ENCODE measurements around the gene PPP4R3B.
"Not testable (repeated sequence)": the region's sequence is repeated elsewhere in the genome, so short reads cannot be mapped to it uniquely, and the experiment has no call there.

PPP4R3B gene

GRCh38 chr2:55617175-55618024, at the start of gene PPP4R3B:
TSS of gene PPP4R3B (minus strand) at chr2:55617622. CDS start at chr2:55617285, 337 bp downstream.
- peak; percentile 99 for DNase-seq

GRCh38 chr2:55653255-55653654, 35.8 kb upstream of the PPP4R3B start:
- no peak for DNase-seq

- DNase-seq = no peak
These were observed 31.8 kb upstream of the PPP4R3B start for GRCh38 chr2:55649211-55649610.

DNA sequence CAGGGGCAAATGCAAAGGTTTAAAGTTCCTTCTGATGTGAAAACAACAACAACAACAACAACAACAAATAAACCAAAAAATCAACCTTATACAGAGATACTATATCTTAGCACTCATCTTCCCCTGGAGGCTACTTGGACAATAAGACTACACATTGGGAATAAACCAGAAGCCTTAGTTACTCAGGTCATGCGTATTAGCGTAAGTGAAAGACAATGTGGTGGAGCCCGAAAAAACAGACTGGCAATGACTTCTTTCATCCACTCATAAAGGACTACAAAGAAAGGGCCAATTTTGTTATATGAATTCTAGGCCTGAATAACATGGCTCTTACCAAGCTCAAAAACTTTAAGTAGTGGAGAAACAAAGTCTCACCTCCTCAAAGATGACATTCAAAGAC, 19.4 kb upstream of the PPP4R3B start:
- DNase-seq = no peak

GRCh38 chr2:55628931-55629330, 11.5 kb upstream of the PPP4R3B start:
- no peak for DNase-seq

DNA sequence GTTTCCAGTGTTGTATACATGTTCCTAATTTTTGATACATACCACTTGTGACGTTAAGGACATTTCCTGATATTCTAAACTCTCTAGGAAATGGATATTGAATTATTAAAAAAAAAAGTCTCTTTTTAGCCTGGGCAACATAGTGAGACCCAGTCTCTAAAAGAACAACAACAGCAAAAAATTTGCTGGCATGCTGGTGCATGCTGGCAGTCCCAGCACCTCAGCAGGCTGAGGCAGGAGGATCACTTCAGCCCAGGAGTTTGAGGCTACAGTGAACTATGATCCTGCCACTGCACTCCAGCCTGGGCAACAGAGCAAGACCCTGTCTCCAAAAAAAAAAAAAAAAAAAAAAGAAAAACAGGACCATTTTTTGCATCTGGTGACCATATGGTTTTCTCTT, 10.5 kb upstream of the PPP4R3B start:
- no peak for DNase-seq

DNA sequence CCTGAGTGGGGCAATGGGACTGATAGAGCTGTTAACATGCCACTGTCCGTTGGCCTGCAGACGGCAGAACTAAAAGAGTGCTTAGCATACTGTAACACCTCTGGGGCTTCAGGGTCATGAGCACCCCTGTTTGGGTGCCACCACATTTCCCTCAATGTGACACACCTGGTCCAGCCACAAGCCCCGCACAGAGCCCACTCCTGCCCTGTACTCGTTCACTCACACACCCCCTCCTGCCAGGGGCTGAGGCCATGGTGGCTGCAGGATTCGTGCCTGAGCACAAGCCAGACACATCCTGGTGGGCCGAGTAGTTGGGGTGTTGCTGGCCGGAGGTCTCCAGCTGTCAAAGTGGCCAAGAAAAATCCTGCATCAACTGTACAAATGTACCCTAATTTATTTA, 4.4 kb upstream of the PPP4R3B start:
- DNase-seq = no peak

DNA sequence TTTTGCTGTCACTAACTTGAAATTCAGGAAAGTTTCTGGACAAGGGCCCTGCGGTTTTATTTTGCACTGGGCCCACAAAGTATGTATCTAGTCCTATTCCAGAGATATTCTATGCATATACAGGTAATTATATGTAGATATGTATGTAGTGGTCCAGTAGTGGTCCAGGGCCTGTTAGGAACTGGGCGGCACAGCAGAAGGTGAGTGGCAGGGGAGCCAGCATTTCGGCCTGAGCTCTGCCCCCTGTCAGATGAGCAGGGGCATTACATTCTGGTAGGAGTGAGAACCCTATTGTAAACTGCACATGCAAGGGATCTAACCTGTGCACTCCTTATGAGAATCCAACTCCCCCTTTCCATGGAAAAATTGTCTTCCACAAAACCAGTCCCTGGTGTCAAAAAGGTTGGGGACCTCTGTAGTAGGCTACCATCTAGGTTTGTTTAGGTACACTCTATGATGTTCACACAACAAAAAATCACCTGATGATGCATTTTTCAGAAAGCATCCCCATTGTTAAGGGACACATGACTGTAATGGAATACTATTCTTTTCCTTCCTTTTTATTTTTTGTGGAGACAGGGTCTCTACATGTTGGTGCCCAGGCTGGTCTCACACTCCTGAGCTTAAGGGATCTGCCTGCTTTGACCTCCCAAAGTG, 2.8 kb upstream of the PPP4R3B start:
- DNase-seq = no peak

GRCh38 chr2:55618275-55619055, 1.0 kb upstream of the PPP4R3B start:
- DNase-seq = peak; percentile 45 to 57

DNA sequence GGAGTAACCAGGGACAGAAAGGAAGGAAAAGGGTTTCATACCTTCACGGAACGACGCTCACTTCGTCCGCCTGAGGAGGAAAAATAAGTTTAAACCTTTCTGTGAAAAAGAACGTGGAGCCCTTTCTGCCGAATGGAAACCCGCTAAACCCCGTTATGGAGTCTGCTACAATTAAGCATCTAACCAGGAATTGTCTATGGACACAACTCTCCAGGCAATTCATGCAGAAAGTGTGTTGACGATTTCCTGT, 528 bp upstream of the PPP4R3B start:
- DNase-seq = peak in 1 of 2 donors; percentile 74

DNA sequence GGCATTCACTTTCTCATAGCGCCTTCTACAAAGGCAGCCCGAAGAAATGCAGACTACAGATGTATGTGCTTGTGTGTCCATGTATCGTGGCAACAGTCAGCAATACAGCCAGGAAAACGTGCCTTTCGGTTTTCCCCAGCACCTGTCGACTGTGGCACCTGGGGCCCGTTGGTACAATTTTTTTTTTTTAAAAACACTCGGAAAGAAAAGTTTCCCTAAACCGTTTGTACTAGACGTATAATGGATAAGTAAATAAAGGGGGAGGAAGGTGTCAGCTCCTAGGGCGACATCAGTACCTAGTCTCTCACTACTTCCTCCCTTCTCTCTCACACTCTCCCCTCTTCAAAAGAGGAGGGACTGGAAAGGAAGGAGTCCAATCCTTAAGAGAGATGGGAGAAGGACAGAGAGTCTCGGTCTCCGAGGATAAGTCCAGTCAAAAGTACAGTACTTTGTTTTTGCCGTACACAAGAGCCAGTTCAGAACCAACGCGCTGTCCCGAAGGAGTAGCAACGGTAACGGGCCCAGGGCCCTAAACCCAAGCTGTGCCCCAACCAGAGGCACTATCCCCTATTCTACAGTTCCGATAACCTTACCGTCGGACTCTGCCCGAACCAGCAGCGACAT, 759 bp downstream of the PPP4R3B start:
- DNase-seq = peak in 1 of 2 donors; percentile 49

GRCh38 chr2:55611997-55612396, 5.4 kb downstream of the PPP4R3B start:
- DNase-seq = no peak

GRCh38 chr2:55610954-55611743, 6.3 kb downstream of the PPP4R3B start:
- DNase-seq = no peak

GRCh38 chr2:55609938-55610578, 7.4 kb downstream of the PPP4R3B start:
- DNase-seq = no peak

DNA sequence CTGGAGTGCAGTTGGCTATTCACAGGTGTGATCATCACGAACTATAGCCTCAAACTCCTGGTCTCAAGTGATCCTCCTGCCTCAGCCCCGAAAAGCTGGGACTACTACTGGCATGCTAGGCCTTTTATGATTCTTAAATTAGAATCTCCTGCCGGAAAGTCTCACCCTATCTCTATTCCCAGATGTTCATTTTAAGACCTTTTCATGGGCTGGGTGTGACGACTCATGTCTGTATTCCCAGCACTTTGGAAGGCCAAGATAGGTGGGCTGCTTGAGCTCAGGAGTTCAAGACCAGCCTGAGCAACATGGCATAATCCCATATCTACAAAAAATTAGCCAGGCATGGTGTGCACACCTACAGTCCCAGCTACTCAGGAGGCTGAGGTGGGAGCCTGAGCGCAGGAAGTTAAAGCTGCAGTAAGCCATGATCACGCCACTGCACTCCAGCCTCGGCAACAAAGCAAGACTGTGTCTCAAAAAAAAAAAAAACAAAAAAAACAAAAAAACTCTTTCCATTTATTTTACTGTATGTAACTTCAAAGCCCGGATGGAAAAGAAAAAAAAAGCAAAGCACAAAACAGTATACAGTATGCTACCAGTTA, 8.1 kb downstream of the PPP4R3B start:
- DNase-seq = no peak

GRCh38 chr2:55607717-55608116, 9.7 kb downstream of the PPP4R3B start:
- DNase-seq = no peak

- no peak for DNase-seq
These were observed 13.3 kb downstream of the PPP4R3B start for GRCh38 chr2:55604027-55604565.

- no peak for DNase-seq
These were observed 15.6 kb downstream of the PPP4R3B start for GRCh38 chr2:55601849-55602248.

DNA sequence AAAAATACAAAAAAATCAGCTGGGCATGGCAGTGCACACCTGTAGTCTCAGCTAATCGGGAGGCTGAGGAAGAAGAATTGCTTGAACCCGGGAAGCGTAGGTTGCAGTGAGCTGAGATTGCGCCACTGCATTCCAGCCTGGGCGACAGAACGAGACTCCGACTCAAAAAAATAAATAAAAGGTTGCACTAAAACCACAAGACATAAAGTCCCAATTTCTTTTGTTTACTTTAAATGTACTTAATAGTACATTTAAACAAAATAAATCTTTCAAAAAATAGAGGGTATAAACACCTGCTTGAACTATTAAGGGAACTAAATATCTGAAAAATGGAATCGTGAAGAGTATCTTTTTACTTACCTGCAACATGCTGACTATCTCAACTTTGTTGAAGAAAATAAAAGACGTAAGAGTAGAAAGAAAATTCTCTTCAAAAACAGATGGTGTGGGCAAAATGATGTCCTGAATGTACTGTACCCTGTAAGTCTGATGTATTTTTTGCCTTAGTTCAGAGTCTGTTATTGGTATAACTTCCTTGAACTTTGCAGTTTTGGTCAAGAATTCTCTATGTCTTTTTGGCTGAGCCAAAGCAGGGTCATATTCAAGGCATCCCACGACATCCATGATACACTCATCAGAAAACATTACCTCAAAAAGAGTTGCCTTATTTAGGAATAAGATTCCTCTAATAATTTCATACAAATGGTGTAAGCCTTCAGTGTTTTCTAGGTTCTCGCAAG, 19.2 kb downstream of the PPP4R3B start:
- no peak for DNase-seq

- DNase-seq = not testable (repeated sequence)
These were observed 20.6 kb downstream of the PPP4R3B start for GRCh38 chr2:55596795-55597194.
